MM.1S (cell line): ENCODE data around the gene AGPAT2.

Source experiments
- DNase-seq: peaks from one replicate; pipeline ENCODE4 v3.0.0-alpha.2; 2015
- H2AFZ ChIP-seq: fragments of 300-600 bp; sonication (generic); 2 replicates; pipeline ENCODE4 v1.6.0; 2016; ENCODE audit warnings: antibody characterized with exemption, low read length
- H3F3A ChIP-seq: fragments of 300-600 bp; sonication (generic); 2 replicates; pipeline ENCODE4 v1.6.1; 2016; ENCODE audit warnings: mild to moderate bottlenecking, antibody characterized with exemption, low read length, moderate library complexity, mixed read lengths; ENCODE audit not compliant: insufficient read depth
- H3K27ac ChIP-seq: fragments of 300-600 bp; sonication (generic); 2 replicates; pipeline ENCODE4 v1.5.1; 2016; ENCODE audit warnings: mild to moderate bottlenecking, low read length
- H3K27me3 ChIP-seq: fragments of 300-600 bp; sonication (generic); replicated peaks from 2 replicates; pipeline ENCODE4 v1.6.0; 2016; ENCODE audit warnings: low read length; ENCODE audit not compliant: insufficient read depth
- H3K36me3 ChIP-seq: fragments of 300-600 bp; sonication (generic); replicated peaks from 2 replicates; pipeline ENCODE4 v1.6.1; 2016; ENCODE audit warnings: mild to moderate bottlenecking, low read length, mixed read lengths; ENCODE audit not compliant: insufficient read depth
- H3K4me1 ChIP-seq: fragments of 300-600 bp; sonication (generic); 2 replicates; pipeline ENCODE4 v1.6.1; 2016; ENCODE audit warnings: low read length, mixed read lengths
- H3K4me2 ChIP-seq: fragments of 300-600 bp; sonication (generic); 2 replicates; pipeline ENCODE4 v1.6.0; 2016; ENCODE audit warnings: low read depth, low read length
- H3K4me3 ChIP-seq: fragments of 300-600 bp; sonication (generic); 2 replicates; pipeline ENCODE4 v1.5.1; 2016; ENCODE audit warnings: low read length, mixed read lengths
- H3K79me2 ChIP-seq: fragments of 300-600 bp; sonication (generic); 2 replicates; pipeline ENCODE4 v1.6.1; 2016; ENCODE audit warnings: mixed run types, low read length, mixed read lengths
- H3K9ac ChIP-seq: fragments of 300-600 bp; sonication (generic); 2 replicates; pipeline ENCODE4 v1.6.1; 2016; ENCODE audit warnings: low read length, mixed read lengths
- H3K9me2 ChIP-seq: fragments of 300-600 bp; sonication (generic); replicated peaks from 2 replicates; pipeline ENCODE4 v1.6.1; 2016; ENCODE audit warnings: mild to moderate bottlenecking, low read length, mixed read lengths; ENCODE audit not compliant: insufficient read depth
- H3K9me3 ChIP-seq: fragments of 300-600 bp; sonication (generic); replicated peaks from 2 replicates; pipeline ENCODE4 v1.6.1; 2016; ENCODE audit warnings: mild to moderate bottlenecking, low read length, mixed read lengths; ENCODE audit not compliant: insufficient read depth
- H4K20me1 ChIP-seq: fragments of 300-600 bp; sonication (generic); 2 replicates; pipeline ENCODE4 v1.6.1; 2016; ENCODE audit warnings: mild to moderate bottlenecking, low read length, moderate library complexity, mixed read lengths; ENCODE audit not compliant: insufficient read depth
- CTCF ChIP-seq: fragments of 300-600 bp; sonication (generic); IDR thresholded peaks from 2 replicates; pipeline ENCODE4 v1.5.1; 2016; ENCODE audit warnings: antibody characterized with exemption, low read length, mixed read lengths
- EZH2 ChIP-seq: fragments of 300-600 bp; sonication (generic); optimal IDR thresholded peaks from 2 replicates; pipeline ENCODE3; 2017; ENCODE audit warnings: low read depth, mild to moderate bottlenecking, antibody characterized with exemption, low read length, mixed read lengths
- EZH2phosphoT487 ChIP-seq: fragments of 300-600 bp; sonication (generic); IDR thresholded peaks from 2 replicates; pipeline ENCODE4 v1.6.1; 2018; ENCODE audit warnings: antibody characterized with exemption, low read length

Gene AGPAT2

GRCh38 chr9:136685216-136685615, 2.0 kb downstream of the AGPAT2 start:
- H3K4me3 ChIP-seq, result no peak overlapping the region
- no peak overlapping the region for H3K9ac ChIP-seq
- H3K36me3 ChIP-seq, result no peaks in the 10 kb centered on the region
- DNase-seq, result no peak
- H2AFZ ChIP-seq, result no peak overlapping the region
- no peaks in the 10 kb centered on the region for H3K4me1 ChIP-seq
- H3K27me3 ChIP-seq, result peaks cover 91% of the 10 kb centered on the region
- no peaks in the 10 kb centered on the region for H3K79me2 ChIP-seq
- no peak for TF ChIP-seq EZH2phosphoT487
- TF ChIP-seq EZH2, result no peak
- TF ChIP-seq CTCF, result no peak
- no peaks in the 10 kb centered on the region for H3K9me3 ChIP-seq
- H3K9me2 ChIP-seq, result no peaks in the 10 kb centered on the region
- H3K4me2 ChIP-seq, result no peak overlapping the region
- no peak overlapping the region for H3K27ac ChIP-seq
- H4K20me1 ChIP-seq, result no peaks in the 10 kb centered on the region
- H3F3A ChIP-seq, result no peaks in the 10 kb centered on the region

GRCh38 chr9:136684799-136685198, 2.5 kb downstream of the AGPAT2 start:
- Histone ChIP-seq H3K4me2 (no peak overlapping the region), H3K9me2 (no peaks in the 10 kb centered on the region), H3K79me2 (no peaks in the 10 kb centered on the region), H3K27ac (no peak overlapping the region), H3K4me3 (no peak overlapping the region), H4K20me1 (no peaks in the 10 kb centered on the region), H3K4me1 (no peaks in the 10 kb centered on the region), H2AFZ (no peak overlapping the region), H3F3A (no peaks in the 10 kb centered on the region), H3K36me3 (no peaks in the 10 kb centered on the region), H3K9me3 (no peaks in the 10 kb centered on the region), H3K9ac (no peak overlapping the region), H3K27me3 (peaks cover 91% of the 10 kb centered on the region)
- DNase-seq, result no peak
- TF ChIP-seq EZH2 (no peak), EZH2phosphoT487 (no peak), CTCF (no peak)

- no peak for DNase-seq
- Histone ChIP-seq H3K4me2 (no peak overlapping the region), H3K79me2 (no peaks in the 10 kb centered on the region), H3K27ac (no peak overlapping the region), H3F3A (no peaks in the 10 kb centered on the region), H3K9me2 (no peaks in the 10 kb centered on the region), H3K4me1 (no peaks in the 10 kb centered on the region), H3K36me3 (no peaks in the 10 kb centered on the region), H3K27me3 (peaks cover 91% of the 10 kb centered on the region), H3K9me3 (no peaks in the 10 kb centered on the region), H2AFZ (no peak overlapping the region), H3K9ac (no peak overlapping the region), H3K4me3 (no peak overlapping the region), H4K20me1 (no peaks in the 10 kb centered on the region)
- TF ChIP-seq CTCF, result no peak
- no peak for TF ChIP-seq EZH2phosphoT487
- TF ChIP-seq EZH2, result no peak
Observed at GRCh38 chr9:136684339-136684738, 2.9 kb downstream of the AGPAT2 start.
